ENCODE data around the gene OR13G1. TPM values are rescaled to one million over a fixed set of nuclear protein-coding genes. Genes with fewer than 3 reads are reported as not detected.
"Not testable (repeated sequence)": the region's sequence is repeated elsewhere in the genome, so short reads cannot be mapped to it uniquely, and the experiment has no call there.

OR13G1 gene, protein sequence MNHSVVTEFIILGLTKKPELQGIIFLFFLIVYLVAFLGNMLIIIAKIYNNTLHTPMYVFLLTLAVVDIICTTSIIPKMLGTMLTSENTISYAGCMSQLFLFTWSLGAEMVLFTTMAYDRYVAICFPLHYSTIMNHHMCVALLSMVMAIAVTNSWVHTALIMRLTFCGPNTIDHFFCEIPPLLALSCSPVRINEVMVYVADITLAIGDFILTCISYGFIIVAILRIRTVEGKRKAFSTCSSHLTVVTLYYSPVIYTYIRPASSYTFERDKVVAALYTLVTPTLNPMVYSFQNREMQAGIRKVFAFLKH
- total RNA-seq = not detected

DNA sequence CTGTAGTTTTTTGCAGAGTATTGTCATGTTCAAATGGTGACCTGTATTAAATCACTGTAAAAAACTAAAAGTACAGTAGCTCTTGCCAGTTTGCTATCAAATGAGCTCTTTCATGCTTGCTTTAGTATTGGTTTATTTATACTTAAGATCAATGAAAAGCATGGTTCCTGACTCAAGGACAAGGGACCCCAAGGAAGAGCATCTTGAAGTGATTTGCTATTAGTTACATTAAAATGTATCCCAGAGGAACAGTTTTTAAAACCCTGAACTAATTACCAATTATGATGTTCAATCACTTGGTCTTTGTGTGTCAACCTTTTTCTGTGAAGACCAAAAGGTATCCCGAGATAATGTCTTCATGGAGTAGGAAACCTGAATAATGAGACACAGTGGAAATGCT, at the start of gene OR13G1:
OR13G1 (minus strand) TSS at position 101 of the 400 bp plus-strand sequence. CDS start 6,698 bp downstream, outside the sequence.
- Histone ChIP-seq H3K27me3 (no peaks in the 10 kb centered on the region), H3K4me1 (no peaks in the 10 kb centered on the region), H3K36me3 (no peaks in the 10 kb centered on the region), H3K9me3 (no peaks in the 10 kb centered on the region), H3K27ac (no peak within 1 kb of the TSS), H3K4me3 (no peak within 1 kb of the TSS)
- TF ChIP-seq POLR2AphosphoS5 (IDR thresholded peaks at IDR 0.05) (no peak), CTCF (IDR thresholded peaks at IDR 0.05) (no peak), EP300 (IDR thresholded peaks at IDR 0.05) (no peak)
- ATAC-seq (ENCODE audit: low FRiP score in 2 of 2) (no peak), DNase-seq (no peak)
- 71 to 76% methylated on average over 1 of the region's 1 CpG for WGBS, 2 donors

DNA sequence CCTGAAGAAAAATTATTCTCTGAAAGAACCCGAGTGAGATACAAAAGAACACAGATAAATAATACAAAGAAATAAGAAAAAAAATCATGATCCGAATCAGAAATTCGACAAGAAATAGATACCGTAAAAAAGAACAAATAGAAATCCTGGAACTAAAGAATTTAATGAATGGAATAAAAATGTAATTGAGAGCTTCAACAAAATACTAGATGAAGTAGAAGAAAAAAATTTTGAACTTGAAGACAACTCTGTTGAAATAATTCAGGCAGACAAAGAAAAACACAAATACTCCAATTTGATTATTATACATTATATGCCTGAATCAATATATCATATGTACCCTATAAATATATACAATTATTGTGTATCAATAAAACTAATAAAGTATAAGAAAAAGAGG, 41.7 kb upstream of the OR13G1 start:
- Histone ChIP-seq H3K27me3 (no peaks in the 10 kb centered on the region), H3K9me3 (peaks cover 0 to 7% (median 2%) of the 10 kb centered on the region in 4 donors), H3K27ac (no peak overlapping the region), H3K4me1 (no peaks in the 10 kb centered on the region), H3K36me3 (no peaks in the 10 kb centered on the region), H3K4me3 (no peak overlapping the region)
- TF ChIP-seq POLR2A (IDR thresholded peaks at IDR 0.05) (no peak), POLR2AphosphoS5 (IDR thresholded peaks at IDR 0.05) (no peak), EP300 (IDR thresholded peaks at IDR 0.05) (no peak), CTCF (IDR thresholded peaks at IDR 0.05) (no peak)
- ATAC-seq (ENCODE audit: low FRiP score in 2 of 2) (no peak), DNase-seq (no peak)
- 86 to 97% methylated on average over 4 of the region's 4 CpGs for WGBS, 2 donors

DNA sequence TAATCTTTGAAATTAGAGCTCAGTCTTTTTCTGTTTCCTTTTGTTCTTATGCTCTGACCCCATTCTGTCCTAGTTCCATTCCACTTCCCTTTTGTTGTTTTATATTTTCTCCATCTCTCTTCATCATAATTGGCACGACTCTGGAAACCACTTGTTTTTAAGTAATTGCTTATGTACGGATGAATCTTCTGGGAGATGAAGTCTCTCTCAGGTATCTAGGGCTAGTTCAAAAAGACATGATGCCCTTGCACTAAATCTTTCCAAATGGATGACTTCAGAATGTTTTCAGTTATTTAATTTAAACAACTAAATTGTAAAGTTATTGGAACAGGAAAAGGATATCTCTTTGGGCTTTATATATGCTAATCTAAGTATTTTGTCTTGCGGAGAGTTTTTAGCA, 37.0 kb upstream of the OR13G1 start, which contains the start of gene OR6F1:
OR6F1 (minus strand) TSS at position 101 of the 400 bp plus-strand sequence. CDS start 3,891 bp downstream, outside the sequence.
- H3K27me3 ChIP-seq = no peaks in the 10 kb centered on the region
- H3K9me3 ChIP-seq = peaks cover 0 to 7% (median 2%) of the 10 kb centered on the region in 4 donors
- 85 to 91% methylated on average over 3 of the region's 3 CpGs for WGBS, 2 donors
- TF ChIP-seq POLR2AphosphoS5 (IDR thresholded peaks at IDR 0.05) (no peak), EP300 (IDR thresholded peaks at IDR 0.05) (no peak), CTCF (IDR thresholded peaks at IDR 0.05) (no peak), POLR2A (IDR thresholded peaks at IDR 0.05) (no peak)
- no peak for DNase-seq
- no peak for ATAC-seq (ENCODE audit: low FRiP score in 2 of 2)
- H3K4me3 ChIP-seq = no peak within 1 kb of the TSS
- H3K27ac ChIP-seq = no peak within 1 kb of the TSS
- no peaks in the 10 kb centered on the region for H3K36me3 ChIP-seq
- no peaks in the 10 kb centered on the region for H3K4me1 ChIP-seq

- DNase-seq = no peak
- 96% methylated on average over 7 of the region's 7 CpGs for WGBS, 2 donors
Measured at GRCh38 chr1:247713753-247714152, 34.2 kb upstream of the OR13G1 start.

DNA sequence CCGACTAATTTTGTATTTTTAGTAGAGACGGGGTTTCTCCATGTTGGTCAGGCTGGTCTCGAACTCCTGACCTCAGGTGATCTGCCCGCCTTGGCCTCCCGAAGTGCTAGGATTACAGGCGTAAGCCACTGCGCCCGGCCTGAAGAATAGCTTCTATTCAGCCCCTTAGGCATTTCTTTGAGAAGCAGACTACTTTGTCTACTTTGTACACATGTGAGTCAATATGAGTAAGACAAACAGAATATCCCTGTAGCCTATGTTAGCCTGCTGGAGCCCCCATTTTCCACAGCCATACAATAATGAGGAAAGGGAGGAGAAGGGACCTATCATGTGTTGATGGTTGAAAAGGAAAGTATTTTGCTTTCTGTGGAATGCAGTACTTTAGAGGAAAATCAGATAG, 31.1 kb upstream of the OR13G1 start:
- not testable (repeated sequence) for H3K4me1 ChIP-seq; H3K27ac ChIP-seq; H3K9me3 ChIP-seq; H3K27me3 ChIP-seq; DNase-seq; H3K36me3 ChIP-seq; H3K4me3 ChIP-seq; ATAC-seq (ENCODE audit: low FRiP score in 2 of 2)
- WGBS, 2 donors = 86 to 92% methylated on average over 8 of the region's 8 CpGs

More at GRCh38 chr1:247713753-247714152, 34.2 kb upstream of the OR13G1 start:
- no peaks in the 10 kb centered on the region for H3K9me3 ChIP-seq
- no peaks in the 10 kb centered on the region for H3K36me3 ChIP-seq
- ATAC-seq (ENCODE audit: low FRiP score in 2 of 2) = no peak
- H3K4me1 ChIP-seq = no peaks in the 10 kb centered on the region
- no peak overlapping the region for H3K27ac ChIP-seq
- no peaks in the 10 kb centered on the region for H3K27me3 ChIP-seq
- no peak overlapping the region for H3K4me3 ChIP-seq
- TF ChIP-seq EP300 (IDR thresholded peaks at IDR 0.05) (no peak), POLR2AphosphoS5 (IDR thresholded peaks at IDR 0.05) (no peak), POLR2A (IDR thresholded peaks at IDR 0.05) (no peak), CTCF (IDR thresholded peaks at IDR 0.05) (no peak)

Data from upper lobe of left lung (tissue), 6 donors.